Thoracic aorta (tissue), 2 donors: Measurements from ENCODE around the gene CASZ1. TPM values are rescaled to one million over a fixed set of nuclear protein-coding genes. Genes with fewer than 3 reads are reported as not detected.

Experiments used
- ATAC-seq: fragments of 150-250 bp; one replicate; pipeline ENCODE4 v1.8.0; 2017; ENCODE audit warnings: low read depth; ENCODE audit not compliant: insufficient number of reproducible peaks, low FRiP score
- DNase-seq: peaks from one replicate; pipeline ENCODE4 v3.0.0-alpha.2; 2020; ENCODE audit warnings: low spot score
- H3K27ac ChIP-seq, 2 donors: fragments of 200-600 bp; sonication (generic); 1 replicate in 1 of 2; 2 replicates in 1 of 2; pipeline ENCODE4 v1.5.1; 2016; ENCODE audit warnings: mild to moderate bottlenecking in 2 of 2, moderate library complexity in 2 of 2
- H3K27me3 ChIP-seq: fragments of 200-600 bp; sonication (generic); replicated peaks from 2 replicates; pipeline ENCODE4 v1.6.0; 2016; ENCODE audit warnings: mild to moderate bottlenecking; ENCODE audit not compliant: insufficient read depth
- H3K36me3 ChIP-seq: fragments of 200-600 bp; sonication (generic); one replicate; pipeline ENCODE4 v1.5.1; 2016
- H3K4me1 ChIP-seq, 2 donors: fragments of 200-600 bp; sonication (generic); 1 replicate in 1 of 2; 2 replicates in 1 of 2; pipeline versions ENCODE4 v1.5.1 to v1.6.0; 2016; ENCODE audit warnings: low read depth in 2 of 2, mild to moderate bottlenecking in 1 of 2; ENCODE audit not compliant: control insufficient read depth in 1 of 2
- H3K4me3 ChIP-seq: fragments of 200-600 bp; sonication (generic); 2 replicates; pipeline ENCODE4 v1.5.1; 2016; ENCODE audit warnings: mild to moderate bottlenecking
- H3K9me3 ChIP-seq: fragments of 200-600 bp; sonication (generic); 2 replicates; pipeline ENCODE4 v1.5.1; 2016
- total RNA-seq, 2 donors: library from RNA; depleted of rRNA; stranded (reverse); fragments of >200 nt; gene quantifications; one replicate each; pipeline versions ENCODE4 v1.1.0 to v1.2.3, GENCODE V29; 2016
- TF ChIP-seq, protein P1 (sequence below): fragments of 200-600 bp; sonication (generic); IDR thresholded peaks from one replicate; pipeline ENCODE4 v1.5.1; 2019; ENCODE audit warnings: antibody characterized with exemption

Gene CASZ1
- total RNA-seq, 2 donors from 2014 or later = 20.6 to 27.9 TPM

DNA sequence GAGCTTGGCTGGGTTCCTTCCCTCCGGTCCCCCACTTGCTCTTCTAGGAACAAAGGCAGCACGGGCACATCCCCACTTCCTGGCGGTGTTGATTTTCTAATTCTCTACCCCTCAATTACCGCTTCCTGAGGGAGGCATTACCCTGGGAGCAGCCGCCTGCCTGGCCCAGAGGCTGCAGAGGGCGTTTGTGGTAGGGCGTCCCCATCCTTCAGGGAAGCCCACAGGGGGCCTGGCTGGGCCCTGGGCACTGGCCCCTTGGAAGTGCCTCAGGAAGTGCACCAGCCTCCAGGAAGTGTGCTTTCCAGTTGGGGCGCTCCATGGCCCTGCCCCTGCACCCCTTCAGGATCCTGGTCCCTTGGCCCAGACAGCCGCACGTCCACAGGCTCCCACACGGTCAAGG, 42.1 kb upstream of the CASZ1 start:
- Histone ChIP-seq H3K4me1 (peaks cover 0 to 5% of the 10 kb centered on the region in 2 donors), H3K36me3 (no peaks in the 10 kb centered on the region), H3K27me3 (no peaks in the 10 kb centered on the region), H3K9me3 (no peaks in the 10 kb centered on the region), H3K27ac (no peak overlapping the region), H3K4me3 (no peak overlapping the region)
- DNase-seq (no peak), ATAC-seq (no peak)
- TF ChIP-seq, protein P1, sequence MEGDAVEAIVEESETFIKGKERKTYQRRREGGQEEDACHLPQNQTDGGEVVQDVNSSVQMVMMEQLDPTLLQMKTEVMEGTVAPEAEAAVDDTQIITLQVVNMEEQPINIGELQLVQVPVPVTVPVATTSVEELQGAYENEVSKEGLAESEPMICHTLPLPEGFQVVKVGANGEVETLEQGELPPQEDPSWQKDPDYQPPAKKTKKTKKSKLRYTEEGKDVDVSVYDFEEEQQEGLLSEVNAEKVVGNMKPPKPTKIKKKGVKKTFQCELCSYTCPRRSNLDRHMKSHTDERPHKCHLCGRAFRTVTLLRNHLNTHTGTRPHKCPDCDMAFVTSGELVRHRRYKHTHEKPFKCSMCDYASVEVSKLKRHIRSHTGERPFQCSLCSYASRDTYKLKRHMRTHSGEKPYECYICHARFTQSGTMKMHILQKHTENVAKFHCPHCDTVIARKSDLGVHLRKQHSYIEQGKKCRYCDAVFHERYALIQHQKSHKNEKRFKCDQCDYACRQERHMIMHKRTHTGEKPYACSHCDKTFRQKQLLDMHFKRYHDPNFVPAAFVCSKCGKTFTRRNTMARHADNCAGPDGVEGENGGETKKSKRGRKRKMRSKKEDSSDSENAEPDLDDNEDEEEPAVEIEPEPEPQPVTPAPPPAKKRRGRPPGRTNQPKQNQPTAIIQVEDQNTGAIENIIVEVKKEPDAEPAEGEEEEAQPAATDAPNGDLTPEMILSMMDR = no peak

GRCh38 chr1:10836726-10837125, 40.3 kb upstream of the CASZ1 start:
- TF ChIP-seq, protein P1 = no peak
- ATAC-seq (no peak), DNase-seq (no peak)
- H3K27ac ChIP-seq = no peak overlapping the region
- no peaks in the 10 kb centered on the region for H3K9me3 ChIP-seq
- peaks cover 0 to 5% of the 10 kb centered on the region in 2 donors for H3K4me1 ChIP-seq
- H3K27me3 ChIP-seq = no peaks in the 10 kb centered on the region
- H3K4me3 ChIP-seq = no peak overlapping the region
- no peaks in the 10 kb centered on the region for H3K36me3 ChIP-seq

DNA sequence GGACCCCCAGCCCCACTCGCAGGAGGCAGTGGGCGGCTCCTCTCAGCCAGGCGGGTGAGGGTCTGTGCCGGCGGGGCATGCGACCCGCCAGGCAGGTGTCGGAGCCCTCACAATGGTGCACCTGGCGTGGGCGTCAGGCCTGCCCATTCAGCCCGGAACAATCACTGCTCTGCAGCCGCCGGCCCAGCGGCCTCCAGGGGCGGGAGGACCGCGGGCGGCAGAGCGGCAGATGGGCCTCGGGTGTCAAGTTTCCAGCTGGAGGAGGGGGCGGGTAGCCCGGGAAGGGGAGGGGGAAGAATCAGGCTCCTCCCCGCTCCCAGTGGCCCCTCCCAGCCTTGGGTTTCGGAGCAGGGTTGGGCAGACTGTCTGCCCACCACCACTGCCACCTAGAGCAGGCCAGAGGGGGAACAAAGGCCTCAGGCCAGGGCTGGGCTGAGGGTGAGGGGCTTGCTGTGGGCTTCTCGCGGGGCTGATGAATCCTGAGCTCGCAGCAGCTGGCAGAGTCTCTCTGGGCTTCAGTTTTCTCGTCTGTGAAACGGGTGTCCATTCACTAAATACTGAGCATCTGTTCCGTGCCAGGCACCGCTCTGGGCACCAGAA, 39.5 kb upstream of the CASZ1 start:
- H3K4me3 ChIP-seq = no peak overlapping the region
- no peak overlapping the region for H3K27ac ChIP-seq
- no peaks in the 10 kb centered on the region for H3K27me3 ChIP-seq
- H3K4me1 ChIP-seq = peaks cover 0 to 5% of the 10 kb centered on the region in 2 donors
- TF ChIP-seq, protein P1 = no peak
- DNase-seq (no peak), ATAC-seq (no peak)
- no peaks in the 10 kb centered on the region for H3K9me3 ChIP-seq
- no peaks in the 10 kb centered on the region for H3K36me3 ChIP-seq

GRCh38 chr1:10835421-10835820, 39.0 kb upstream of the CASZ1 start:
- no peak for DNase-seq
- TF ChIP-seq, protein P1 = no peak
- Histone ChIP-seq H3K27ac (no peak overlapping the region), H3K27me3 (no peaks in the 10 kb centered on the region), H3K4me1 (peaks cover 0 to 5% of the 10 kb centered on the region in 2 donors), H3K36me3 (no peaks in the 10 kb centered on the region), H3K9me3 (no peaks in the 10 kb centered on the region), H3K4me3 (no peak overlapping the region)
- no peak for ATAC-seq

- H3K4me3 ChIP-seq = no peak overlapping the region
- no peak for ATAC-seq
- TF ChIP-seq, protein P1 = no peak
- DNase-seq = no peak
- no peak overlapping the region for H3K27ac ChIP-seq
- H3K4me1 ChIP-seq = peaks cover 0 to 5% of the 10 kb centered on the region in 2 donors
- H3K36me3 ChIP-seq = no peaks in the 10 kb centered on the region
- H3K9me3 ChIP-seq = no peaks in the 10 kb centered on the region
- H3K27me3 ChIP-seq = no peaks in the 10 kb centered on the region
Observed at GRCh38 chr1:10834770-10835412, 38.4 kb upstream of the CASZ1 start.
